GM21515 (cell line): ENCODE data around the gene RBM47.

Source experiments
- ATAC-seq: cut with Tn5 transposase; IDR thresholded peaks from one replicate; pipeline ENCODE4 v1.9.1; 2021; ENCODE audit not compliant: unreplicated experiment

RBM47 gene

DNA sequence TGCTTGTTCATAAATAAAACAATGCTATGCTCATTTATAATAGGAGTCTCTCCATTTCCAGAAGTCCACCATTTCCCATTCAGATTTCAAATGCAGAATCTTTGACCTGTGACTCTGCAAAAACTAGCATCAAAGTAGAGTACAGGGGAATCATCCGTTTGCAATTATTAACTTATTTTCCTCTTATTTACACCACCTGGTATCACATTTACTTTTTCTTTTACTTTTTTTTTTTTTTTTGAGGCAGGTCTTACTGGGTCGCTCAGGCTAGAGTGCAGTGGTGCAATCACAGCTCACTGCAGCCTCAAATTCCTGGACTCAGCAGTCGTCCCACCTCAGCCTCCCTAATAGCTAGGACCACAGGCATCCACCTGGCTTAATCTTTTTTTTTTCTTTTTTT is 37.6 kb downstream of the RBM47 start:
- ATAC-seq: no peak

DNA sequence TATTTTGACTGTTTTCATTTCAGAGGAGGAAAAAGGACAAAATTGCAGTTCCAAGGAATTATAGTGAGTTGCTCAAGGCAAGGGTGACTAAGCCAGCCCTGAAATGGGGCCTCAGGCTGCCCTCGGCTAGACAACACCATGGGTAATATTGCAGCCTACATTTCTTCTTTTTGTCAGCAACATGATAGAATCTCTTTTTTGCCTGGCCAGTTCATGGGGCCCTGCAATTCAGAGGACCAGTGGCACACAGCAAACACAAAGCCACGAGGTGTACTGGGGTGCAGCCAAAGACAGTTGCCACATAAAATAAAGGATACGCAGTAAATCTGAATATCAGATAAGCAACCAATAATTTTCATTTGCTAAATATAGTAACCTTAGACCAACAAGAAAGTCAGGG is 41.8 kb downstream of the RBM47 start:
- no peak for ATAC-seq

DNA sequence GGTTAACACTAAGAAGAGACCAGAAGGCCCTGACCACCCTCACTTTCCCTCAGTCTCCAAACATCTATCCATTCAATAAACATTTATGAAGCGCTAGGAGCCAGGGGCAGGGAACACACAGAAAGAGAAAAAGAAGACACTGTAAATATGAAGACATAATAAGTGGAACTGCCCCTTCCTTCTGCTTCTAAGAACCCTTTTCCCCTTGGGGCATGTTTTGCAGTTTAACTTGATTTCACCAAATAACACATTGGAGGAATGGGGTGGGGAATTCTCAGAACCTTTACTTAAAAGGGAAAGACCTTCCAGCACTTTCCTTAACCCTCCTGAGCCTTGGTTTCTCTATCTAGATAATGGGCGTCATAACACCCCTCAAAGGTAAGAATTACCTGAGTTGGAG is 42.3 kb downstream of the RBM47 start:
- no peak for ATAC-seq

DNA sequence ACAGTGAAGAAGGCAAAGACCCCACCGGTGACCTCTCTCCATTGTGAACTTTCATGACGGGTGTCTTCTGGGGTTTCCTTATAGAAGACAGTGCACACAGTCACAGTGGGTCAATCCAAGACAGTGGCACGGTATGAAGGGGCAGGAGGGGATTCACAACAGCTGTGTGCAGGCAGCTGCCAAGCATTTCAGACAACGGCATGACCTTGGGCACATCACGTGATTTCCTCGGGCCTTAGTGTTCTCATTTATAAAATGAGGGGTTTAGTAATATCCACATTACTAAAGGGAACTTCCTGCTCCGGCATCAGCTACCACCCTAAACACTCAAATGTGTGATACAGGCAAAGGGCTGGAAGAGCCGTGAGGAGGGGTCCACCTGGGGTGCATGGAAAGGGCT is 42.9 kb downstream of the RBM47 start:
- no peak for ATAC-seq

DNA sequence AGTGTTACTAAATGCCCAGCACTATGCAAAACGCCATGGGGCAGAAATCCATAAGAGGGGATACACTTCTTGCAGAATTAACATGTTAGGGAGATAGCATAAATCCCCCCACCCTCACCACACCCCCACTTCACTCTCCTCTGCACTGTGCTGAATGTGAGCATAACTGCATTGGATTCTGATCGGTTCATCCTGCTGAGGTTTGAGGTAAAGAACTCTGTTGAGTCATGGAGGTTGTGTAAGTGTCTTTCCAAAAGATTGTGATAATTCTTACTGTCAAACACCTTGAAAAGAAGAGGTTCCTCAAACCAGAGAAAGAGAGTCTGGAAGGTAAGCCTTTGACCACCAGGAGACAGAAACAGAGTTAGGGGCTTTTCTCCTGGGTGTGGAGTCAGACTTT is 43.6 kb downstream of the RBM47 start:
- no peak for ATAC-seq

DNA sequence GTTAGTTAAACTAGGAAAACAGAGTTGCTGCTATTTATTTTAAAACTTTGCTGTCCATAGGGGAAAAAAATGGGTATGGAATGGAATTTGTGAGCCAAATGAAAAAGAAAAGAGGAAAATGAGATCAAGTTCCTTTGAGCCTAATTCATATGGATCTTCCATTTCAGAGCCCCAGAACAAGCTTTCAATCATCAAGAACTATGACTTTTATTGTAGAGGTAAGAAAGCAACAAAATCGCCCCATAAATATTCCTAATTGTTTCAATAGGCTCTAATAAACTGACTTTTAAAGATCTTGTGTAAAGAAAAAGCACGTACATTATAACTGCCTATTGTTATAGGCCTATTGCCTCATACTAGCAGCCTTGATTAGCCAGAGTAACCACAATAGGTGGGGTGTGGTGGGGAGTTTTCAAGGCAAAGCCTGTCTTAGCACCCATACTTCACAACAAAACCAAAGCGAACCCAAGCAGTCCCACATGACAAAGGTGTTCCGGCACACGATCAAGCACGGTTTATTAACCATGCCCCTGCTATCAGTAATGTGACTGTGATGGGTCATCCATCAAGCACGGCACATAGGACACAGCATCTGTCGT is 44.4 kb downstream of the RBM47 start:
- ATAC-seq: no peak

DNA sequence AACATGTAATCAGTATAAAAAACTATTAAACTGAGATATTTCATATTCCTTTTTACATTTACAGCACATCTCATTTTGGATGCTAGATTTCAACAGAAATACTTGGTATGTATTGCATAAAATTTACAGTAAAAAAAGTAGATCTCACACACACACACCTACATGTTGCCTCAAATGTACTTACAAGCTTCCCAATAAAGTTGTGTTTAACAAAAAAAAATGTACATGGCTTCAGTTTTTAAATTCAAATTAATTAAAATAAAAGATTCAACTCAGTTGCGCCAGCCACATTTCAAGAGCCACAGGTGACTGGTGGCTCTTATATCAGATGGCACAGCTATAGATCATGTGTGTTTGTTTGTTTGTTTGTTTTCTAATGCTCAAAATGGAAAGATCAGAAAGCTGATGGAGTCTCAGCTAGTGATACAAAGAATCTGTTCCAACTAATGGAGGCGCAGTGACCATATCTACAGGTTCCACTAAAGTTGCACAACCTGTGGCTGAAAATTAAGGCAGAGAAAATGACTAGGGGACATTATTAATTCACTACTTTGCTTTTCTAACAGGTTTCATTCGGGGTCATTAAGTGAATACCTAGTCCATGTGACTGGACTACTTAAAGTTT is 45.0 kb downstream of the RBM47 start:
- ATAC-seq: no peak

DNA sequence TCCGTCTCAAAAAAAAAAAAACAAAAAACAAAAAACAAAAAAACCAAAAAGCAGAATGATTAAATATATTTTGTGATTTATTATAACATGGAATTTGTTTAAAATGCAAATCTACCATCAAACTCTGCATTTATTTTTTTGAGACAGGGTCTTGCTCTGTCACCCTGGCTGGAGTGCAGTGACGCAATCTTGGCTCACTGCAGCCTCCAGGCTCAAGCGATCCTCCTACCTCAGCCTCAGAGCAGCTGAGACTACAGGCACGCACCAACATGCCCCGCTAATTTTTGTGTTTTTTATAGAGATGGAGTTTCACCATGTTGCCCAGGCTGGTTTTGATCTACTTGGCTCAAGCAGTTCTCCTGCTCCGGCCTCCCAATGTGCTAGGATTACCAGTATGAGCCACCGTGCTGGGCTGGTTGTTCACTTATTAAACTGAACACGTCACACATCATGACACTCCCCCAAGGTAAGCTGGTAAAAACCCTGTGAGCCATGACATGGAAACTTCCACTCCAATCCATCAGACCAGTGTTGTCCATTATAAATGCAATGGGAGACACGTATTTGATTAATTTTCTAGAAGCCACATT is 45.7 kb downstream of the RBM47 start:
- ATAC-seq: no peak

DNA sequence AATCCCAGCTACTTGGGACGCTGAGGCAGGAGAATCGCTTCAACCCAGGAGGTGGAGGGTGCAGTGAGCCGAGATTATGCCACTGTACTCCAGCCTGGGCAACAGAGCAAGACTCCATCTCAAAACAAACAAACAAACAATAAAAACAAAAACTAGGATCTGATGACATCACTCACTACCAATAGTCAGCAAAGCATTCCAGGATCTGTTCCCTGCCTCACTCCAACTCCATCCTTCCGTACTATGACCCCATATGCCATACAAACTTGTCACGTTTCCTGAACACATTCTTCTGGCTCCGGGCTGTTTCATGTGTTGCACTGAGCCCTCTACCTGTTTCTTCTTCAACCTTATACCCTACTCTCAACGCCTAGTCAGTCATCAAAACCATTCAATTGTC is 47.3 kb downstream of the RBM47 start:
- ATAC-seq: no peak

DNA sequence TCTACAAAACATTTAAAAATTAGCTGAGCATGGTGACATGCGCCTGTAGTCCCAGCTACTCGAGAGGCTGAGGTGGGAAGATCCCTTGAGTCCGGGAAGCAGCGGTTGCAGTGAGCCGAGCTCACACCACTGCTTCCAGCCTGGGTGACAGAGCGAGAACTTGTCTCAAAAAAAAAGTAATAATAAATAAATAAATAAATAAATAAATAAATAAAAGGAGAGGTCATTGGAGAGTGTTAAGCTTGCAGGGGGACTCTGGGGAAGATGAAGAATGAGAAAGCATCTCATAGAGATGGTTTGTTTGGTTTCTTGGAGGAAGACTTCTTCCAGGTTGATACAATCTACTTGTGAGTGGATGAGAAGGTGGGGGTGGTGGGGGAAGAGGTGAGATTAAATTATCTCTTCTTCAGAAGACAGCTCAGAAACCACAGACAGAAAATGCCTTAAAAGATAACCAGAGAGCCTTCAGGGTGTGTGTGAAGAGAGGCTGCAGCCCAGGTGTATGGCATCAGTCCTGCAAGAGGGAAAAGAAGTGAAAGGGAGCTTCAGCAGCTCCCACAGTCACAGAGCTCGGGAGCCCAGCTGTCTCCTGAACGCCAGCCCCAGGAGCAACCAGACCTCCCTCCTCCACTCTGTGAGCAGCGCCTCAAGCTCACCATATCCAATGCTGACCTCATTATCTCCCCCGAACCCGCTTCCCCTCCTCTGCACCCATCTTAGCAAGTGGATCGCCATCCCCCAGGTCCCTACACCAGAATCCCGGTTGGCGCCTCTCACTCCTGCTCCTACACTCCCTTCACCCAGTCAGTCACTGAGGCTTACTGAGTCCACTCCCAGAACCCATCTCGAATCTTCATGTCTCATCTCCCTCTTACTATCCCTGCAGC is 48.2 kb downstream of the RBM47 start:
- ATAC-seq: no peak

DNA sequence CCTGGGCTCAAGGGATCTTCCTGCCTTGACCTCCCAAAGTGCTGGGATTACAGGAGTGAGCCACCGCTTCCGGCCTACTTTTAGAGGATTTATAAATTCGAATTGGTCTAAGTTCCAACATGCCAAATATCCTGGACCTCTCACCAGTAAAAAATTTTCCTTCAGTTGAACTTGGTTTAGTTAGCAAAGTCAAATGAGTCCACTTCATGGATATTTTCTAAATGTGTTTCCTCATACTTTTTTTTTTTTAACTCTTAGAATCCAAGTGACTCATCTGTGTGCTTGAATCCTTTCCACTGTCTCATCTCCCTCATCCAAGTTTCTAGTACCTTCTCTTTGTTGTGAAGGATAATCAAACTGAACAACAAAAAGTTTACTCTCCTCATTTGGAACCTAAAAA is 49.7 kb downstream of the RBM47 start:
- ATAC-seq: no peak

DNA sequence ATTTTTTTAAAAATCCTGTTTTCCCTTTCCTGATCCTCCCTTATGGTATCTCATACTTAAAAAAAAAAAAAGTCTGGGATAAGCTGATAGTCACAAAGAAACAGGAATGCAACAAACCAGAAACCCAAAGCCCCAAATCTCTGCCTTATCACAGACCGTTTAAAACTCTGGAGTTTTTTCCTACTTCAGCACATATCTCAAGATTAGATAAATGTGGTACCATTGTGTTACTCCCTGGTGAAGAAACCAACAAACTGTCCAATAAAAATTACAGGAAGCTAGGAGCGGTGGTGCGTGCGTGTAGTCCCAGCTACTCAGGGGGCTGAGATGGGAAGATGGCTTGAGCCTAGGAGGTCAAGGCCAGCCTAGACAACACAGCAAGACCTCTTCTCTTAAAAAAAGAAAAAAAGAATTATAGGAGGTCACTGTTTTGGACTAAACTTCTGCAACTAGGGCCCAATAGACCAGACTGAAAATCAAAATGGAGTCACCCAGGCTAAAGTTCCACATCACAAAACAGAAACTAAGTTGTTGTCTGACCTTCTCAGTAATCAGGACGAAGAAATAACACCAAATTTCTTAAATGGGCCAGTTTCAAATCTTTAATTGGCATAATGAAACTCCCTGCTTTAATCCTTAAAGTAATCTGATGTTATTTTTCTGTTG is 51.9 kb downstream of the RBM47 start:
- no peak for ATAC-seq

DNA sequence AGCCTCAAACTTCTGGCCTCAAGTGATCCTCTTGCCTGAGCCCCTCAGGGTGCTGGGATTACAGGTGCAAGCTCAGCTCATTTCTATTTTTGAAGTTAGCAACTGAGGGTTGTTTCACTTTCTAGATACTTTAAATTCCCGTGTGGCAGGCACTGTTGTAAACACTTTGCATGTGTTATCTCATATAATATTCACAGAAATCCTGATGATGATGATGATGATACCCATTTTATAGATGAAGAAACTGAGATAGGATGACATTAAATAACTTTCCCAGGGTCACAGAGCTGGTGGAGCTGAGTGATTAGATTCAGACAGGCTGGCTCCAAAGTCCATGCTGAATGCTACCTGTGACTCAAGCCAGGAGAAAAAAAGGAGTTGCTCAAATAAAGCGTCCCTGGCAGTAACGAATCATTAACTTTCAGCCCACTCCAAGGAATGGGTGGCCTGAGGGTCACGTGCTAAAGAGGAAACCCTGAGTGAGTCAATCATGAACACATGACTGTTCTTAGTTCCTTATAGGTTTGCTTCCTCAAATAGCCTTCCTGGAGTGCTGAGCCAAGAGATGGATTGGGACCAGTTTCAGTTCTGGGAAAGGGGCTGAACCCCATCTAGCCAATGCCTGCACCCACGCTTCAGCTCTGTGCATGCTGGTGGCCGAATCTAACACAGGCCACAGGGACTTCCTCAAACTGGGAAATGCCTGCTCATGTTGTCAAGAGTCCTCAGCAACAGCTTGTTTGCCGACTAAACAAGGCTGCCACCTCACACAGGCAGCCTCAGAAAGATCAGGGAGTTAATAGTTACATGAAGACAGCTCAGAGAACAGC is 52.8 kb downstream of the RBM47 start:
- peak; percentile 61 for ATAC-seq

DNA sequence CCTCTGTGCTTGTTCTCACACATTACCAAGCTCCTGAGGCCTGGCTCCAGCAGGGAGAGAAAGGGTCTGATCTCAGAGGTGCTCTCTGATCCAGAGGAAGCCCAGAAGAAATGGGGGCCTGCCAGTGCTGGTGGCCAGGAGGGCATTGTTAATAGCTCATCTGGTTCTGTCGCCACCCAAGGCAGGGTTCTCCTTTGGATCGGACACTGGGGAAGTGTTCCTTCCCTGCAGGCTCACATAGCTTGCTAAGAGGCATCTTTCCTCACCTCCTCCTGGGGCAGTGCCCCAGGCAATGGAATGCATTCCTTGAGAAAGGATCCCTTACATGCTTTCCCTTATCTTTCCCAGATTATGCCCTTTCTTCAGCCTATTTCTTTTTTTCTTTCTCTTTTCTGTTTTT is 53.8 kb downstream of the RBM47 start:
- ATAC-seq: no peak

DNA sequence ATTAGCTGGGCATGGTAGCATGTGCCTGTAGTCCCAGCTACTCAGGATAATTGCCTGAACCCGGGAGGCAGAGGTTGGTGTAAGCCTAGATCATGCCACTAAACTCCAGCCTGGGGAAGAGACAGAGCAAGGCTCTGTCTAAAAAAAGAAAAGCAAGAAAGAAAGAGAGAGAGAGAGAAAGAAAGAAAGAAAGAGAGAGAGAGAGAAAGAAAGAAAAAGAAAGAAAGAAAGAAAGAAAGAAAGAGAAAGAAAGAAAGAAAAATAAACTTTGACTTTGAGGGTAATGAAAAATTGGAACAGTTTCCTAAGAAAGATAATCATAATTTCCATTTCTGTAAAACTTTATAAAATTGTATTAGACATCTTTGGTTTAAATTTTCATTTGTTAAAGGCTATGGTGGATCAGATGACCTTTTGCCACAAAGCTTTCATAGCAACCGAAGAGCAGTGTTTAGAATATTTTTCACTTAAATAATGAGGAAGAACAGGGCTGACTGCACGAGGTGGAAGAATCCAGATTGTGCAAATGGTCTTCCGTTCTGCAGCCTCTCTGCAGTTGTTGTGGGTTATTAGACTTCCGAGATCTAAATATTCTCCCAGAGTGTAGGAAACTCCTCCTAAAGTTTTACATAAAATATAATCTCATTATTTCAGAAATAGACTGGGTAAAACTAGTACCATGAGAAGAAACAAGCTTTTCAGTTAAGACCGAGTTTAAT is 55.9 kb downstream of the RBM47 start:
- no peak for ATAC-seq

DNA sequence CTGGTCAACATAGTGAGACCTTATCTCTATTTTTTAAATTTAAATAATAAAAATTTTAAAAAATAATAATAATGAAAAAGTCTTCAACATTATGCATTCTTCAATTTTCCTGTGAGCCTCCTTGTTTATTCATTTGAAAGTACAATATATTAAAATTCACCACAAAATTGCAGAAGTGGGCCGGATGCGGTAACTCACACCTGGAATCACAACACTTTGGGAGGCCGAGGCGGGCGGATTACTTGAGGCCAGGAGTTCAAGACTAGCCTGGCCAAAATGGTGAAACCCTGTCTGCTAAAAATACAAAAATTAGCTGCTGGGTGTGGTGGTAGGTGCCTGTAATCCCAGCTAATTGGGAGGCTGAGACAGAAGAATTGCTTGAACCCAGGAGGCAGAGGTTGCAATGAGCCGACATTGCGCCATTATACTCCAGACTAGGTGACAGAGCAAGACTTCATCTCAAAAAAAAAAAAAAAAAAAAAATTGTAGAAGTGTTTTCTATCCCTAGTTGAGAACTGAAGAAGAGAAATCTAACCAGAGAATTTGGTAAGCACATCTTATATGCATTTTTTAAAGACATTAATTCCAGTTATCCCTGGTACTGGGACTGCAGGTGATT is 56.9 kb downstream of the RBM47 start:
- ATAC-seq: no peak

DNA sequence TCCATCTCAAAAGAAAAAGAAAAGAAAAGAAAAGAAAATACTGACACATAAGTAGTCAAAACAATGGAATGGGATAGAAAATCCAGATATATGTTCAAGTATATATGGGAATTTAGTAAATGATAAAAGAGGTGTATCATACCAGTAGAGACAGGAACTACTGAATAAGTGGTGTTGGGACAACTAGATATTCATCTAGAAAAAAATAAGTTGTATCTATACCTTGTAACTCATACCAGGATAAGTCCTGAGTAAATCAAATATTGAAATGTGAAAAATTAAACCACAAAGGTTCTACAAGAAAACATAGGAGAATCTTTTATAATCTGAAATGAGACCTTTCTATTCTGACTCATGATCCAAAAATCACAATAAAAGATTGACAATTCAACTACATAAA is 58.5 kb downstream of the RBM47 start:
- ATAC-seq: no peak

DNA sequence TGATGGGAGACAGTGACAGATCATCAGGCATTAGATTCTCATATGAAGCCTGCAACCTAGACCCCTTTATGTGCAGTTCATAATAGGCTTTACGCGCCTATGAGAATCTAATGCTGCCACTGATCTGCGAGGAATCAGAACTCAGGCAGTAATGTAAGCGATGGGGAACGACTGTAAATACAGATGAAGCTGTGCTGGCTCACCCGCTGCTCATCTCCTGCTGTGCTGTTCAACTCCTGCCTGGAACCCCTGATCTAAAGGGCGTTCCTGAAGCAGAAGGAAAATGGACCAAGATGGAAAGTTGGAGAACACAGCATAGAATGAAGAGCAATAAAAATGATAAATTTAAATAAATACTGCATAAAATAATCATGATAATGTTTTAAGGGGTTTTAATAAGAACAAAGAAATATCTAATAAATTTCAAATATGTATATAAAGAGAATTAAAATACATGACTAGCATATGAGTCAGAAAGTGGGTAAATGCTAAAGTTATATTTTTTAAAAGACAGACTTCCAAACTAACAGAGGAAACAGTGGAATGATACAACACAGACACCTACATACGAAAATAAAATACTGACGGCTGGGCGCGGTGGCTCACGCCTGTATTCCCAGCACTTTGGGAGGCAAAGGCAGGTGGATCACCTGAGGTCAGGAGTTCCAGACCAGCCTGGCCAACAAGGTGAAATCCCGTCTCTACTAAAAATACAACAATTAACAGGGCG is 59.2 kb downstream of the RBM47 start:
- ATAC-seq: no peak
